ENCODE measurements around the gene CGB5. TPM values are rescaled to one million over a fixed set of nuclear protein-coding genes. Genes with fewer than 3 reads are reported as not detected.
"Not testable (repeated sequence)": the region's sequence is repeated elsewhere in the genome, so short reads cannot be mapped to it uniquely, and the experiment has no call there.

Gene CGB5
- total and polyA plus RNA-seq, 12 donors, result 0.72 TPM; not detected in 11

- Histone ChIP-seq H3K4me3 (peak overlapping the region in 2 of 4 donors; percentile 22 to 51), H3K27me3 (no peaks in the 10 kb centered on the region), H3K4me1 (replicated peaks in 1 of 2) (peaks cover 3 to 19% of the 10 kb centered on the region in 2 donors), H3K27ac (no peak overlapping the region), H3K36me3 (replicated peaks in 1 of 2) (no peaks in the 10 kb centered on the region), H3K9me3 (replicated peaks in 1 of 3) (no peaks in the 10 kb centered on the region)
- 11 to 33% (median 17%) methylated on average over 6 to 41 of the region's 41 CpGs for WGBS, 4 donors
- intact Hi-C loops (cut with DNase I), result no loop called here
- TF ChIP-seq POLR2A (IDR thresholded peaks at IDR 0.05) (no peak), CTCF (IDR thresholded peaks at IDR 0.05) (peak in 1 of 6 experiments; percentile 21)
- peak; percentile 50 to 80 (median 75) for DNase-seq
Observed at GRCh38 chr19:49019242-49019932, 24.3 kb upstream of the CGB5 start.

- Histone ChIP-seq H3K9me3 (replicated peaks in 1 of 3) (no peaks in the 10 kb centered on the region), H3K36me3 (replicated peaks in 1 of 2) (no peaks in the 10 kb centered on the region), H3K27me3 (no peaks in the 10 kb centered on the region), H3K4me1 (replicated peaks in 1 of 2) (peaks cover 3 to 19% of the 10 kb centered on the region in 2 donors), H3K27ac (no peak overlapping the region), H3K4me3 (no peak overlapping the region)
- DNase-seq, result no peak
- intact Hi-C loops (cut with DNase I), result no loop called here
- TF ChIP-seq POLR2A (IDR thresholded peaks at IDR 0.05), result no peak
- TF ChIP-seq CTCF (IDR thresholded peaks at IDR 0.05), result no peak
- WGBS, 4 donors, result 79 to 86% (median 82%) methylated on average over 6 to 11 of the region's 11 CpGs
Observed at GRCh38 chr19:49020342-49020741, 23.3 kb upstream of the CGB5 start.

- intact Hi-C loops (cut with DNase I), result no loop called here
- Histone ChIP-seq H3K27me3 (no peaks in the 10 kb centered on the region), H3K4me3 (no peak overlapping the region), H3K9me3 (replicated peaks in 1 of 3) (no peaks in the 10 kb centered on the region), H3K27ac (no peak overlapping the region), H3K36me3 (replicated peaks in 1 of 2) (no peaks in the 10 kb centered on the region), H3K4me1 (replicated peaks in 1 of 2) (peaks cover 3 to 19% of the 10 kb centered on the region in 2 donors)
- no peak for DNase-seq
- 47 to 59% (median 54%) methylated on average over 16 of the region's 16 CpGs for WGBS, 4 donors
- TF ChIP-seq POLR2A (IDR thresholded peaks at IDR 0.05), result no peak
- TF ChIP-seq CTCF (IDR thresholded peaks at IDR 0.05), result no peak
Observed at GRCh38 chr19:49020931-49021895, 22.4 kb upstream of the CGB5 start.

DNA sequence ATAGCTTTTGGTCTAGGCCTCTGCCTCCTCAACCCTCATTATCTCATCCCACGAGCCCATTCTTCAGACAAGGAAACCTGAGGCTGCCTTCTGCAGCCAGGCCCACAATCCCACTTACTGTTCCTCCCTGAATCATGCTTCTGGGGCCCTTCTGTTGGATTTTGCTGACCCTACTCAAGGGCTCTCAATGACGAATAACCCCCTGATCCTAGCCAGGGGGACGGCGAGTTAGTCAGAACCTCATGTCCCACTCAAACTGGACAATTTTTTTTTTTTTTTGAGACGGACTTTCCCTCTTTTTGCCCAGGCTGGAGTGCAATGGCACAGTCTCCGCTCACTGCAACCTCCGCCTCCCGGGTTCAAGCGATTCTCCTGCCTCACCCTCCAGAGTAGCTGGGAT, 21.5 kb upstream of the CGB5 start:
- no peaks in the 10 kb centered on the region for H3K9me3 ChIP-seq (replicated peaks in 1 of 3)
- H3K4me1 ChIP-seq (replicated peaks in 1 of 2), result peaks cover 3 to 19% of the 10 kb centered on the region in 2 donors
- no peak for DNase-seq
- no peak overlapping the region for H3K4me3 ChIP-seq
- WGBS, 4 donors, result 85 to 91% (median 87%) methylated on average over 9 of the region's 9 CpGs
- TF ChIP-seq CTCF (IDR thresholded peaks at IDR 0.05), result no peak
- no peak for TF ChIP-seq POLR2A (IDR thresholded peaks at IDR 0.05)
- intact Hi-C loops (cut with DNase I), result no loop called here
- H3K27me3 ChIP-seq, result no peaks in the 10 kb centered on the region
- H3K27ac ChIP-seq, result no peak overlapping the region
- H3K36me3 ChIP-seq (replicated peaks in 1 of 2), result no peaks in the 10 kb centered on the region

DNA sequence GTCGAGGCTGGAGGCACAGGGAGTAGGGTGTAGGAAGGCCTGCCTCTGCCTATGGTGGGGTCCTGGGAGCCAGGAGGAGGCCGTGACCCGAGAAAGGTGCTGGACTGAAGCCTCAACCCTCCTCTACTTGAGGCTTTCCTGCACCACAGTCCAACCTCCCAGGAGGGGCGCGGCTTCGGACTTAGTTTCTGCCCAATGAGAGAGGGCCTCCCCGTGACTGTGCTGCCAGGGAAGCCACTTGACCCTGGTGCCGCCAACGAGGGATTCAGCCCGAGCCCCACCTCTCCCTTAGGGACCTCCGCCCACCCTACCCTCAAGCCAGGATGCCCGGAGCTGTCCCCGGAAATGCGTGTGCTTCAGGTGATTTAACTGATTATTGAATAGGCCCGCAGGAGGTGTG, 19.4 kb upstream of the CGB5 start, which contains the start of gene CGB3:
Gene CGB3, minus strand, starts transcription at position 101 of the 400 bp plus-strand sequence. CDS start 362 bp downstream, outside the sequence.
- H3K36me3 ChIP-seq (replicated peaks in 1 of 2); H3K9me3 ChIP-seq (replicated peaks in 1 of 3); DNase-seq; H3K27ac ChIP-seq; H3K4me3 ChIP-seq; H3K27me3 ChIP-seq; intact Hi-C loops (cut with DNase I); H3K4me1 ChIP-seq (replicated peaks in 1 of 2): not testable (repeated sequence)
- WGBS, 4 donors, result 74 to 75% methylated on average over 10 of the region's 15 CpGs; no CpG with 5 or more reads in 2 of the 4 donors

DNA sequence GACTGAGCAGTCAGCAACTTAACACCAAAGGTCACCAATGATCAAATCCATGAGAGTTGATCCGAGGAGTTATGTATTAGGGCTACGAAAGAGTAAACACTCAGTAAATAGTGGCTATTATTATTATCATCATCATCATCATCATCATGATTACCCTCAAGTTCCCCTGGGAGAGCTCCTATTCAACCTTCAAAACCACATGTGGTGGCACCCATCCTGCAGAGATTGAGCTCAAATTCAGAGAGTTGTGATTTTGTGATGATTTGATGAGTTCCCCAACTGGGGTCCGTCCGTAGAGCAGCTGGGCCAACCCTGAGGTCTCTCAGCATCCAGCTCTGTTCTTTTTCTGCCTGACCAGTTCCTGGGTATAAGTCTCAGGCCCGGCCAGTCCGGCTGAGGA, 18.6 kb upstream of the CGB5 start:
- intact Hi-C loops (cut with DNase I); H3K4me1 ChIP-seq (replicated peaks in 1 of 2); H3K36me3 ChIP-seq (replicated peaks in 1 of 2); DNase-seq; H3K27ac ChIP-seq; H3K9me3 ChIP-seq (replicated peaks in 1 of 3); H3K27me3 ChIP-seq; H3K4me3 ChIP-seq: not testable (repeated sequence)
- 74 to 91% (median 78%) methylated on average over 4 of the region's 6 CpGs for WGBS, 4 donors
